GM19468 (cell line): Measurements from ENCODE around the gene CBX1.

ENCODE experiments used
- ATAC-seq: cut with Tn5 transposase; IDR thresholded peaks from one replicate; pipeline ENCODE4 v1.9.1; 2021; ENCODE audit warnings: mild to moderate bottlenecking, moderate library complexity, moderate number of reproducible peaks; ENCODE audit not compliant: unreplicated experiment; ENCODE audit errors: extremely low read depth

CBX1 gene

GRCh38 chr17:48031966-48032365 lies 69.3 kb downstream of the CBX1 start:
- ATAC-seq = no peak

GRCh38 chr17:48030531-48030930 lies 70.7 kb downstream of the CBX1 start:
- no peak for ATAC-seq

- ATAC-seq = no peak
Measured at GRCh38 chr17:48028736-48029135, 72.5 kb downstream of the CBX1 start.

- ATAC-seq = no peak
Measured at GRCh38 chr17:48027322-48027981, 73.8 kb downstream of the CBX1 start.

- ATAC-seq = no peak
Measured at GRCh38 chr17:48026502-48027321, 74.6 kb downstream of the CBX1 start.

GRCh38 chr17:48025904-48026501 lies 75.3 kb downstream of the CBX1 start:
- no peak for ATAC-seq

GRCh38 chr17:48025040-48025903 lies 76.0 kb downstream of the CBX1 start:
- peak; percentile 69 for ATAC-seq

- no peak for ATAC-seq
Measured at GRCh38 chr17:48024149-48025039, 76.9 kb downstream of the CBX1 start.

GRCh38 chr17:48023400-48024148 lies 77.7 kb downstream of the CBX1 start:
- no peak for ATAC-seq

- ATAC-seq = no peak
Measured at GRCh38 chr17:48022901-48023300, 78.4 kb downstream of the CBX1 start.

GRCh38 chr17:48021934-48022333 lies 79.3 kb downstream of the CBX1 start:
- ATAC-seq = no peak
